Measurements from ENCODE around the gene FAM210A. TPM values are rescaled to one million over a fixed set of nuclear protein-coding genes. Genes with fewer than 3 reads are reported as not detected.
"Not testable (repeated sequence)": the region's sequence is repeated elsewhere in the genome, so short reads cannot be mapped to it uniquely, and the experiment has no call there.

Gene FAM210A
- total and polyA plus RNA-seq, 7 experiments from 2014 or later: 5.9 to 31.5 (median 8.3) TPM

GRCh38 chr18:13695337-13695736 lies 31.0 kb downstream of the FAM210A start:
- H3K36me3 ChIP-seq (ENCODE audit: control insufficient read depth in 2 of 3, insufficient read depth in 3 of 3, low read length in 3 of 3); H3K27ac Mint-ChIP-seq; ATAC-seq; H3K4me1 ChIP-seq (ENCODE audit: control insufficient read depth in 2 of 2, insufficient read depth in 2 of 2, low read length in 2 of 2); POLR2A ChIA-PET; H3K4me3 ChIP-seq (ENCODE audit: low read length); DNase-seq; H3K27me3 Mint-ChIP-seq; H3K9me3 ChIP-seq (ENCODE audit: control insufficient read depth in 2 of 3, low read length in 3 of 3); intact Hi-C loops (cut with micrococcal nuclease); H3K27me3 ChIP-seq (ENCODE audit: control insufficient read depth in 2 of 2, insufficient read depth in 2 of 2, low read length in 2 of 2); H3K27ac ChIP-seq (ENCODE audit: low read depth, low read length); CTCF ChIA-PET; H3K4me3 Mint-ChIP-seq: not testable (repeated sequence)
- peaks cover 6 to 71% (median 45%) of the 10 kb centered on the region in 5 donors for H3K36me3 Mint-ChIP-seq
- H3K4me1 Mint-ChIP-seq: peaks cover 3 to 33% (median 24%) of the 10 kb centered on the region in 7 donors
- H3K9me3 Mint-ChIP-seq: peaks cover 6 to 73% (median 24%) of the 10 kb centered on the region in 11 donors

- H3K27ac Mint-ChIP-seq; ATAC-seq; H3K27me3 ChIP-seq (ENCODE audit: control insufficient read depth in 2 of 2, insufficient read depth in 2 of 2, low read length in 2 of 2); H3K4me3 Mint-ChIP-seq; H3K4me1 ChIP-seq (ENCODE audit: control insufficient read depth in 2 of 2, insufficient read depth in 2 of 2, low read length in 2 of 2); POLR2A ChIA-PET; H3K4me3 ChIP-seq (ENCODE audit: low read length); H3K27me3 Mint-ChIP-seq; DNase-seq; H3K9me3 ChIP-seq (ENCODE audit: control insufficient read depth in 2 of 3, low read length in 3 of 3); H3K36me3 ChIP-seq (ENCODE audit: control insufficient read depth in 2 of 3, insufficient read depth in 3 of 3, low read length in 3 of 3); intact Hi-C loops (cut with micrococcal nuclease); H3K27ac ChIP-seq (ENCODE audit: low read depth, low read length): not testable (repeated sequence)
- Mint-ChIP-seq H3K36me3 (peaks cover 5 to 55% (median 36%) of the 10 kb centered on the region in 5 donors), H3K4me1 (peaks cover 0 to 51% (median 41%) of the 10 kb centered on the region in 7 donors), H3K9me3 (peaks cover 5 to 31% (median 11%) of the 10 kb centered on the region in 11 donors)
- CTCF ChIA-PET: interaction anchor here (0.6 kb wide), 1 partner anchor 14 kb away, joined by 5 read pairs; no protein-coding TSS in a partner anchor
These were observed 36.3 kb downstream of the FAM210A start for GRCh38 chr18:13690060-13690459.

GRCh38 chr18:13688191-13689136 lies 37.9 kb downstream of the FAM210A start:
- CTCF ChIA-PET: no interaction called here
- peak overlapping the region in 1 of 9 donors; percentile 20 for H3K27ac Mint-ChIP-seq
- H3K27ac ChIP-seq (ENCODE audit: low read depth, low read length): no peak overlapping the region
- H3K9me3 Mint-ChIP-seq: peaks cover 4 to 26% (median 9%) of the 10 kb centered on the region in 11 donors
- DNase-seq: no peak
- H3K4me3 Mint-ChIP-seq: no peak overlapping the region
- H3K4me3 ChIP-seq (ENCODE audit: low read length): no peak overlapping the region
- peaks cover 5 to 55% (median 31%) of the 10 kb centered on the region in 5 donors for H3K36me3 Mint-ChIP-seq
- H3K36me3 ChIP-seq (ENCODE audit: control insufficient read depth in 2 of 3, insufficient read depth in 3 of 3, low read length in 3 of 3): no peaks in the 10 kb centered on the region
- no peaks in the 10 kb centered on the region for H3K27me3 Mint-ChIP-seq
- peaks cover 0 to 58% (median 45%) of the 10 kb centered on the region in 7 donors for H3K4me1 Mint-ChIP-seq
- H3K4me1 ChIP-seq (ENCODE audit: control insufficient read depth in 2 of 2, insufficient read depth in 2 of 2, low read length in 2 of 2): no peaks in the 10 kb centered on the region
- intact Hi-C loops (cut with micrococcal nuclease): no loop called here
- ATAC-seq: no peak
- POLR2A ChIA-PET: no interaction called here
- no peaks in the 10 kb centered on the region for H3K27me3 ChIP-seq (ENCODE audit: control insufficient read depth in 2 of 2, insufficient read depth in 2 of 2, low read length in 2 of 2)
- H3K9me3 ChIP-seq (ENCODE audit: control insufficient read depth in 2 of 3, low read length in 3 of 3): no peaks in the 10 kb centered on the region

- DNase-seq (no peak), ATAC-seq (no peak)
- Histone ChIP-seq H3K4me3 (ENCODE audit: low read length) (no peak overlapping the region), H3K9me3 (ENCODE audit: control insufficient read depth in 2 of 3, low read length in 3 of 3) (no peaks in the 10 kb centered on the region), H3K27ac (ENCODE audit: low read depth, low read length) (no peak overlapping the region), H3K4me1 (ENCODE audit: control insufficient read depth in 2 of 2, insufficient read depth in 2 of 2, low read length in 2 of 2) (no peaks in the 10 kb centered on the region), H3K27me3 (ENCODE audit: control insufficient read depth in 2 of 2, insufficient read depth in 2 of 2, low read length in 2 of 2) (no peaks in the 10 kb centered on the region), H3K36me3 (ENCODE audit: control insufficient read depth in 2 of 3, insufficient read depth in 3 of 3, low read length in 3 of 3) (peaks cover 0 to 3% (median 0%) of the 10 kb centered on the region in 3 experiments)
- Mint-ChIP-seq H3K4me1 (peaks cover under 1 to 44% (median 27%) of the 10 kb centered on the region in 7 donors), H3K9me3 (peaks cover 0 to 2% (median 0%) of the 10 kb centered on the region in 11 donors), H3K36me3 (peaks cover 5 to 48% (median 15%) of the 10 kb centered on the region in 5 donors), H3K27ac (no peak overlapping the region), H3K27me3 (no peaks in the 10 kb centered on the region), H3K4me3 (no peak overlapping the region)
- ChIA-PET CTCF (no interaction called here), POLR2A (no interaction called here)
- intact Hi-C loops (cut with micrococcal nuclease): no loop called here
These were observed 41.8 kb downstream of the FAM210A start for GRCh38 chr18:13684546-13684945.

GRCh38 chr18:13681701-13682100 lies 44.7 kb downstream of the FAM210A start:
- peaks cover 0 to 29% (median 4%) of the 10 kb centered on the region in 5 donors for H3K36me3 Mint-ChIP-seq
- no peaks in the 10 kb centered on the region for H3K27me3 Mint-ChIP-seq
- intact Hi-C loops (cut with micrococcal nuclease): no loop called here
- no peaks in the 10 kb centered on the region for H3K4me1 ChIP-seq (ENCODE audit: control insufficient read depth in 2 of 2, insufficient read depth in 2 of 2, low read length in 2 of 2)
- no peak overlapping the region for H3K4me3 Mint-ChIP-seq
- H3K36me3 ChIP-seq (ENCODE audit: control insufficient read depth in 2 of 3, insufficient read depth in 3 of 3, low read length in 3 of 3): peaks cover 0 to 3% (median 0%) of the 10 kb centered on the region in 3 experiments
- no peak for DNase-seq
- POLR2A ChIA-PET: no interaction called here
- H3K4me1 Mint-ChIP-seq: peaks cover 6 to 30% (median 15%) of the 10 kb centered on the region in 7 donors
- H3K27ac ChIP-seq (ENCODE audit: low read depth, low read length): no peak overlapping the region
- no peak for ATAC-seq
- peaks cover 0 to 2% (median 0%) of the 10 kb centered on the region in 11 donors for H3K9me3 Mint-ChIP-seq
- CTCF ChIA-PET: no interaction called here
- H3K27ac Mint-ChIP-seq: no peak overlapping the region
- no peak overlapping the region for H3K4me3 ChIP-seq (ENCODE audit: low read length)
- no peaks in the 10 kb centered on the region for H3K9me3 ChIP-seq (ENCODE audit: control insufficient read depth in 2 of 3, low read length in 3 of 3)
- H3K27me3 ChIP-seq (ENCODE audit: control insufficient read depth in 2 of 2, insufficient read depth in 2 of 2, low read length in 2 of 2): no peaks in the 10 kb centered on the region

- ChIA-PET CTCF (no interaction called here), POLR2A (no interaction called here)
- H3K27me3 Mint-ChIP-seq: no peaks in the 10 kb centered on the region
- no peaks in the 10 kb centered on the region for H3K4me1 ChIP-seq (ENCODE audit: control insufficient read depth in 2 of 2, insufficient read depth in 2 of 2, low read length in 2 of 2)
- peaks cover 0 to 2% (median 0%) of the 10 kb centered on the region in 11 donors for H3K9me3 Mint-ChIP-seq
- H3K36me3 ChIP-seq (ENCODE audit: control insufficient read depth in 2 of 3, insufficient read depth in 3 of 3, low read length in 3 of 3): peaks cover 0 to 3% (median 0%) of the 10 kb centered on the region in 3 experiments
- DNase-seq (peak in 1 of 9 donors; percentile 3), ATAC-seq (no peak)
- no peak overlapping the region for H3K27ac Mint-ChIP-seq
- no peaks in the 10 kb centered on the region for H3K9me3 ChIP-seq (ENCODE audit: control insufficient read depth in 2 of 3, low read length in 3 of 3)
- H3K27me3 ChIP-seq (ENCODE audit: control insufficient read depth in 2 of 2, insufficient read depth in 2 of 2, low read length in 2 of 2): no peaks in the 10 kb centered on the region
- no peak overlapping the region for H3K4me3 ChIP-seq (ENCODE audit: low read length)
- H3K4me3 Mint-ChIP-seq: no peak overlapping the region
- H3K27ac ChIP-seq (ENCODE audit: low read depth, low read length): no peak overlapping the region
- intact Hi-C loops (cut with micrococcal nuclease): loop anchor here in 1 of 2 donors (1.0 kb wide), 1 partner anchor 464 kb away; no protein-coding TSS in a partner anchor
- H3K36me3 Mint-ChIP-seq: peaks cover 0 to 26% (median 5%) of the 10 kb centered on the region in 5 donors
- peaks cover 2 to 22% (median 12%) of the 10 kb centered on the region in 7 donors for H3K4me1 Mint-ChIP-seq
These were observed 45.7 kb downstream of the FAM210A start for GRCh38 chr18:13680612-13681011.

All from naive thymus-derived CD4-positive, alpha-beta T cell (primary cell).